A549 (cell line): ENCODE results near the gene ZFAND2B.

Experiments
- CEBPB ChIP-seq, 2 experiments: fragments of >200 bp in 1 of 2; sonication (Bioruptor Twin) in 1 of 2; formaldehyde crosslinking in 1 of 2; IDR thresholded peaks; 2 replicates each; pipeline ENCODE4 v1.6.1; 2012 to 2016
- ZC3H11A ChIP-seq: fragments of 450-650 bp; IDR thresholded peaks from 2 replicates; pipeline ENCODE4 v1.6.1; 2014; ENCODE audit warnings: antibody characterized with exemption, mild to moderate bottlenecking
- TF ChIP-seq, protein P1 (sequence below): fragments of >200 bp; sonication (Bioruptor Twin); formaldehyde crosslinking; IDR thresholded peaks from 3 replicates; pipeline ENCODE4 v1.5.1; 2016

DNA sequence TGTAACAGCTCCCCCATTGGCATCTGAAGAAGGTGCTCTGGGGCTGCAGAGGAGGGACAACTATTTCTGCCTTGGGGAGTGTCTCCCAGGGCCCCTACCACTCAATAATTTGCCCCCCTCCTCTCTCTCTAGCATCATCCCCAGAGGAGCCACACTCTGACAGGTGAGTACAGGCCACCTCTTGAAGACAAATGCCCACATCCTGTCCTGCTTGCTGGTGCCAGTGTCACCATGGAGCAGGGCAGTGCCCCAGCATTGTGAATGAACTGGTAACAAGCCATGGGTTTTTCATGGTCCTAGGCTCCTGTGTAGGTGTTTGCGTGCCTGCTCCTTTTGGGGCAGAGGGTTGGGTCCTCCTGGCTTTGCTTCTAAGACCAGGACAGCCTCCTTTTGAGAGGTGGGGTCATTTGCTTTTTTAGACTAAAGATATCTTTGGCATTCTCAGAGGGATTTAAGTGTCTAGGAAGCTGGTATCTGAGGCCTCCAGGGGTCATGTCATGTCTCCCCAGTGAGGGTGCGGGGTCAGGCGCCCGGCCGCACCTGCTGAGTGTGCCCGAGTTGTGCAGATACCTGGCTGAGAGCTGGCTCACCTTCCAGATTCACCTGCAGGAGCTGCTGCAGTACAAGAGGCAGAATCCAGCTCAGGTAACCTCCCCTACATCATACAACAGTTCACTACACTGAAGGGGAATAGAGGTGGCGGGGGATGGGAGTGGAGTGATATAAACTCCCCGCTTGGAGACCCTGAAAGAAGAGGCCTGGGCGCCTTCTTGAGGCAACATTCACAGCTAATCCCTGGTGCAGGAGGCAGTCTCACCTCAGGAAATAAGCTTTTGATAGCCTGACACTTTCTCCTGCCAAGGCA, 26.7 kb upstream of the ZFAND2B start:
- TF ChIP-seq ZC3H11A = no peak
- TF ChIP-seq, protein P1, sequence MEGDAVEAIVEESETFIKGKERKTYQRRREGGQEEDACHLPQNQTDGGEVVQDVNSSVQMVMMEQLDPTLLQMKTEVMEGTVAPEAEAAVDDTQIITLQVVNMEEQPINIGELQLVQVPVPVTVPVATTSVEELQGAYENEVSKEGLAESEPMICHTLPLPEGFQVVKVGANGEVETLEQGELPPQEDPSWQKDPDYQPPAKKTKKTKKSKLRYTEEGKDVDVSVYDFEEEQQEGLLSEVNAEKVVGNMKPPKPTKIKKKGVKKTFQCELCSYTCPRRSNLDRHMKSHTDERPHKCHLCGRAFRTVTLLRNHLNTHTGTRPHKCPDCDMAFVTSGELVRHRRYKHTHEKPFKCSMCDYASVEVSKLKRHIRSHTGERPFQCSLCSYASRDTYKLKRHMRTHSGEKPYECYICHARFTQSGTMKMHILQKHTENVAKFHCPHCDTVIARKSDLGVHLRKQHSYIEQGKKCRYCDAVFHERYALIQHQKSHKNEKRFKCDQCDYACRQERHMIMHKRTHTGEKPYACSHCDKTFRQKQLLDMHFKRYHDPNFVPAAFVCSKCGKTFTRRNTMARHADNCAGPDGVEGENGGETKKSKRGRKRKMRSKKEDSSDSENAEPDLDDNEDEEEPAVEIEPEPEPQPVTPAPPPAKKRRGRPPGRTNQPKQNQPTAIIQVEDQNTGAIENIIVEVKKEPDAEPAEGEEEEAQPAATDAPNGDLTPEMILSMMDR = no peak
- no peak for TF ChIP-seq CEBPB (IDR thresholded peaks at IDR 0.05)
